Putamen (tissue), 1 donor: ENCODE results near the gene OR3A3.
"Not testable (repeated sequence)": the region's sequence is repeated elsewhere in the genome, so short reads cannot be mapped to it uniquely, and the experiment has no call there.

Source experiments
- DNase-seq: peaks from one replicate; pipeline ENCODE4 v3.0.0-alpha.2; 2016; ENCODE audit warnings: low spot score

OR3A3 gene

DNA sequence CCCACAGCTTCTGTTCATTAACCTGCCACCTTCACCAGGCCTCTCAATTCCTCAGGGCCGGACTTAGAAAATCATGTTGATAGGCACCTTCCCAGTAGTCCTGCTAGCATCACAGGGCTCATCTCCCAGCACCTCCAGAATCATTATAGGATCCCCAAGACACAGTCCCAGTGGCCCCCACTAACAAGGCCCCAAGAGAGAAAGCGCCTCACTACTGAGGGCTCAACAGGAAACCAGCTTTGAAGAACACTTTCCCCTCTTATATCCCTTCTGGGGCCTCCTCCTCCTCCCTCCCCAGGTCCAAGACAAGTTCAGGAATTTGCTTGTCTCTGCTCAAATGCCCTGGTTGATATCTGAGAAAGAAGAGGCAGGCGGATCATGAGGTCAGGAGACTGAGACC is at the start of gene OR3A3:
Gene OR3A3, plus strand, starts transcription at position 301 of the 400 bp plus-strand sequence.
- DNase-seq = no peak

DNA sequence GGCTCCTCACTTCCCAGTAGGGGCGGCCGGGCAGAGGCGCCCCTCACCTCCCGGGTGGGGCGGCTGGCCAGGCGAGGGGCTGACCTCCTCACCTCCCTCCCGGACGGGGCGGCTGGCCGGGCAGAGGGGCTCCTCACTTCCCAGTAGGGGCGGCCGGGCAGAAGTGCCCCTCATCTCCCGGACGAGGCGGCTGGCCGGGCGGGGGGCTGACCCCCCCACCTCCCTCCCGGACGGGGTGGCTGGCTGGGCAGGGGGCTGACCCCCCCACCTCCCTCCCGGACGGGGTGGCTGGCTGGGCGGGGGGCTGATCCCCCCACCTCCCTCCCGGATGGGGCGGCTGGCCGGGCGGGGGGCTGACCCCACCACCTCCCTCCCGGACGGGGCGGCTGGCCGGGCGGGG is 40.0 kb upstream of the OR3A3 start:
- DNase-seq = not testable (repeated sequence)

DNA sequence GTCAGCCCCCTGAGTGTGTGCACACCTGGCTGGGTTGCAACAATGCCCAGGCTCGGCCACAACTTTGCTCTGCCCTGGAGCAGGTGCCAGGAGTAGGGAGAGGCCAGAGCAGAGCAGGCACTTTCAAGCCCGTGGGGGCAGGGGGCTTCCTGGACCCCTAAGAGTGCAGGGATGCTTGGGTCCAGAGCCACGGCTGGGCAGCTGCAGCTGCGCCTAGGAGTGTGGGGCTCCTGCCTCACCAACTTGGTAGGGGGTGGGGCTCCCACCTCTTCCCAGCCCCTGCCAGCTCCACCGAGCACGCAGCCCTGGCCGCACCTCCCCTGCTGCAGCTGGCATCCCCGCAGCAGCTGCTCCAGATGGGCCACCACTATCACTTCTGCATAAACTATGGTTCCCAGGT is 32.8 kb upstream of the OR3A3 start:
- no peak for DNase-seq

DNA sequence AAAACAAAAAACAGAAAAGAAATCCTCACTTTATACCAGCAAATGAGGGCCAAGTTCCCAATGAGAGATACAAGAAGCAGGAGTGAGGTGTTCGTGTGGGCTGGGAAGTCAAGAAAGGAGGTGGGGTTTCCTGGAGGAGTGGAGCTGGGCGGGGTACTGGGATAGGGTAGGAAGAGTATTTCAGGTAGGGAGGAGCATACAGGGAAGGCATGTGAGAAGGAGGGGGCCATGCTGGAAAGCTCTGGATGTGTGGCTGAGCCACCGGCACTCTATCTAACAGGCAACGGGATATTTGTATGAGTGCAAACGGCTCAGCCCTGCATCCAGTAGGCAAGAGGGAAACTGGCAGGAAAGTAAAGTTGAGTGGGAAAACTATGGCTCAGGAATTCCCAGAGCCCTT is 29.2 kb upstream of the OR3A3 start:
- DNase-seq = no peak

DNA sequence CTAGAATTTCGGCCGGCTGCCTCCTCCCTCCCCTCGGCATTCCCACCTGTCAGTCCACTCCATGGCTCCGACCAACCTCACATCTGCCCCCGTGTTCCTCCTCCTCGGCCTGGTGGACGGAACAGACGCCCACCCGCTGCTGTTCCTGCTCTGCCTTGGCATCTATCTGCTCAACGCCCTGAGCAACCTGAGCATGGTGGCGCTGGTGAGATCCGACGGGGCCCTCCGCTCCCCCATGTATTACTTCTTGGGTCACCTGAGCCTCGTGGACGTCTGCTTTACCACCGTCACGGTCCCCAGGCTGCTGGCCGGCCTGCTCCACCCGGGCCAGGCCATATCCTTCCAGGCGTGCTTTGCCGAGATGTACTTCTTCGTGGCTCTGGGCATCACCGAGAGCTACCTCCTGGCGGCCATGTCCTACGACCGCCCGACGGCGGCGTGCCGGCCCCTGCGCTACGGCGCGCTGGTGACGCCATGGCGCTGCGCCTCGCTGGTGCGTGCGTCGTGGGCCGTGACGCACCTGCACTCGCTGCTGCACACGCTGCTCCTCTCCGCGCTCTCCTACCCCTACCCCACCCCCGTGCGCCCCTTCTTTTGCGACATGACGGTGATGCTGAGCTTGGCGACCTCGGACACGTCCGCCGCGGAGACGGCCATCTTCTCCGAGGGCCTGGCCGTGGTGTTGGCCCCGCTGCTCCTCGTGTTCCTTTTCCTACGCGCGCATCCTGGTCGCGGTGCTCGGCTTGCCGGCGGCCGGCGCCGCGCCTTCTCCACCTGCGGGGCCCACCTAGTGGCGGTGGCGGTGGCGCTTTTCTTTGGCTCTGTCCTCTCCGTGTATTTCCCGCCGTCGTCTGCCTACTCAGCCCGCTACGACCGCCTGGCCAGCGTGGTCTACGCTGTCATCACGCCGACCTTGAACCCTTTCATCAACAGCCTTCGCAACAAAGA is 25.0 kb upstream of the OR3A3 start, which contains the start of gene OR3A2:
Gene OR3A2, minus strand, starts transcription at position 440 of the 948 bp plus-strand sequence.
- DNase-seq = no peak

DNA sequence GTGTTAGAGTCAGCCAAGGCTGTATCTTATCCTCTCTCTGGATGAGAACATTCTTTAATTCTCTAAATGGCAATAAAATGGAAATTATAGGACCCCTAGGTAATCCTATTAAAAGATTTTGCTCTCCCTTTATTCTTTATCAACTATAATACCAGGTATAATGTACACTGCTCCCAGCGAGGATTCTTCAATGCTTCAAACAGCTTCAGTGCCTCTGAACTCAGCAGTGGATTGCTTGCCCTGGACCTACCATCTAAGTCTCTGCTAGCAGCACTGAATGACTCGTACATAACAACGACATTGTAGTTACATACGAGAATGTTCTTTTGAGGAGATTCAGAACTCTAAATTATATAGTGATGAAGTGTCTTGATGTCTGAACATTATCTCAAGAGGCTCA is 21.4 kb upstream of the OR3A3 start:
- DNase-seq = no peak

DNA sequence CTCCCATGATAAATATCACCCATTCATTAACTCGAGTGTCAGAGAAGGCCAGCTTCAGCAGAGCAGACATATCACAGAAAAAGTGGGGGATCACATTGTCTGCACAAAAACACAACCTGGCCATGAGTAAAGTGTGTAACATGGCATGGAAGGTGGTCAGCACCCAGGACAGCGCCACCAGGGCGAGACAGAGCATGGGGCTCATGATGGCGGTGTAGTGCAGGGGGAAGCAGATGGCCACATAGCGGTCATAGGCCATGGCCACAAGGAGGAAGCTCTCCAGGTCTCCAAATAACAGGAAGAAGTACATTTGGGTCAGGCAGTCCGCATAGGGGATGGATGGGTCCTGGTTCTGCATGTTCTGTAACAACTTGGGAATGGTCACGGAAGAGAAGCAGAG is 13.4 kb upstream of the OR3A3 start:
- not testable (repeated sequence) for DNase-seq

DNA sequence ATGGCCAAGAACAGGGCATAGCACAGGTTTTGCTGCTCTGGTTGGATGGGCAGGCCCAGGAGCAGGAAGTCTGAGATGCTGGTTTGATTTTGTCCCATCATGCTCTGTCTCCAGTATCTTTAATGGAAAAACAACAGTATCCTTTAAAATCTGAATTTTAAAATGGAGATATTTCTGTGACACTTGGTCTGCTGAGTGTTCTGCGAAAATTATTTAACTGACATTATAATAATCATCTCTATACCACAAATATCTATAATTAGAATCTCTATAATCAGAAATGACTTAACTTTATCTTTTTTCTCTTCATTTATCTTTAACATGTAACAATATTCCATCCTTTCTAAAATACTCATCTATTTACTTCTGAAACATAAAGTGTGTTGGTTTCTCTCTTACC is 12.9 kb upstream of the OR3A3 start, which contains the start of gene OR1E1:
Gene OR1E1, minus strand, starts transcription at position 101 of the 400 bp plus-strand sequence. Its CDS starts 0 bp downstream, at position 101.
- no peak for DNase-seq

DNA sequence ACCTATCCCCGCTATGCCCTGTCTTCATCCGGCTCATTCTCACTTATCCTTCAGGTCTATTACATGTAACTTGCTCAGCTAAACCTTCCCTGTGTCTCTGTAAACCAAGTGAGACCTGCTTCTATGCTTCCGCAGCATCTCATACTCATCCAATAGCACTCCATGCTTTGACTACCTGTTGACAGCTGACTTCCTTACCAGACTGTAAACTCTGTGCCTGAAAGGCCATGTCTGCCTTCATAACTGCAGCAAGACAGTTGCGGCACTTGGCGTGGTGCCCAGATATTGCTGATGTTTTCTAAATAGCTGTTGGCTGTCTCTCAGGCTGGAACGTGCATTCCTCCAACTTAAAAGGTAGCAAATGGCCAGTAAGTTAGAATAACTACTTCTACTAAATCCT is 11.1 kb upstream of the OR3A3 start:
- no peak for DNase-seq

DNA sequence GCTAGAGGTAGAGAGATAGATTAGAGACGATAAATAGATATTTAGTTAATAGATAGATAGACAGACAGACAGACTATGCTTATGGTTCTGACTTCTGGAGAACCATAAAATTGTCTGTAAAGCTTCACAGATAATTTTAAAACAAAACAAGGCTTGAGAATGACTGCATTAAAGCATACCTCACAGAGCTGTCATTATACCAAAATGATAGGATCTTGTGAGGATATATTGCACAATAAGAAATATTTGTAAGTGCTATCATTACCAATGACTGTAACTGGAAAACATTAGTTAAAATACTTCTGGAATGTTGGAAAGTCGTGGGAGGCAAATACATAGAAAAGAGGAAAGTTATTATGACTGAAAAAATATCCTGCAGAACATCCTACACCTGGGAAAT is 9.4 kb upstream of the OR3A3 start:
- no peak for DNase-seq

DNA sequence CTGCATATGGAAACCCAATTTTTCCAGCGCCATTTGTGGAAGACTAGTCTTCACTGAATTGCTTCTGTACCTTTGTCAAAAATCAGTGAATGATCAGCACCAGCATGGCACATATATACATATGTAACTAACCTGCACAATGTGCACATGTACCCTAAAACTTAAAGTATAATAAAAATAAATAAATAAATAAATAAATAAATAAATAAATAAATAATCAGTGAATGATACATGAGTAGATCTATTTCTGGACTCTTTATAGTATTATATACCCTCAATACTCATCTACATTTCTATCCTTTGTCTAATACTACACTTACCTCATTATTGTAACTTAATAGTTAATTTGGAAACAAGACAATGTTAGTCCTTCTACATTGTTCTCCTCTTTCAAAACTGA is 7.3 kb upstream of the OR3A3 start:
- not testable (repeated sequence) for DNase-seq

DNA sequence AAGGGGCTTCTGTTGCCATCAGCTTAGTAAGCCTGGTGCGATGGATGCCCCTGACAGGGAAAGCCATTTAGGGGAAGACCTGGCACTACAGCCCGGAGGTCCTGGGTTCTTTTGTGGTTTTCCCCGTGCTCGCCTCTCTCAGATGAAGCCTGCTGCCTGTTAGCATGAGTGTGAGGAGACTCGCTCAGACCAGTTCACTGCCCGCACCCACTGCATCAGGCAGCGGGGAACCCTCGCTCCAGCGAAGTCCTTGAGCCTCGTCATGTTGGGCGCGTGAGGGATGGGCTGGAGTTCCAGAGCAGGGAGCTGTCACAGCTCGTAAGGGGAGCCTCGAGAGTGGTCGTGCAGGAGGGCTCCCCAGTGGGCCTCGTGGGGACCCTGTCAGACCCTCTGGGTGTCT is 1.0 kb downstream of the OR3A3 start:
- not testable (repeated sequence) for DNase-seq

DNA sequence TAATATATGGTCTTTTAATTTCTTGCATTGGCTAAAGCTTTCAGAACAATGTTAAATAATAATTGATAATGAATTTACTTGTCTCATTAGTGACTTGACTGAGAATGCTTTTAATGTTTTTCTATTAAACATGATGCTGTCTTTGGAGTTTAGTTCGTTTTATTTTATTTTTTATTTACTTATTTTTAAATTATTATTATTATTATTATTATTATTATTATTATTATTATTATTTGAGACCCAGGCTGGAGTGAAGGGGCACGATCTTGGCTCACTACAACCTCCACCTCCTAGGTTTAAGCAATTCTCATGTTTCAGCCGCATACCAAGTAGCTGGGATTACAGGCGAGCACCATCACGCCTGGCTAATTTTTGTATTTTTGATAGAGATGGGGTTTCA is 4.4 kb downstream of the OR3A3 start:
- DNase-seq = no peak

DNA sequence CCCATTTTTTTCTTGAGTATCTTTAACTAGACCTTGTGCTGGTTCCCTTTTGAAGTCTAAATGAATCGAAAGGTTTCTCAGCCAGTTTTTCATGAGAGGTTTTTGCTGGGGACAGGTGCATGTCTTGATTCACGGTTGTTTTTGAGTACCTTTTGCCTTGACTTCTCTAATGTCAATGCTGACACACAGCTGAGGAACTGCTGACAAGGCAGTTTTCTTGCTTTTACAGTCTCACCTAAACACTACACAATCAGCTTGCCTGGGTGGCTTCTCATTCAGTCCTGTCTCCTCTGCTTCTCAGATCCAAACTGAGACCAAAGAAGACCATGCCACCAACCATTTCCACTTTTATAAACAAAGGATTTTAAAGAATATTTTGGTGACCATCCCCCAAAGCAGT is 7.1 kb downstream of the OR3A3 start:
- DNase-seq = no peak

DNA sequence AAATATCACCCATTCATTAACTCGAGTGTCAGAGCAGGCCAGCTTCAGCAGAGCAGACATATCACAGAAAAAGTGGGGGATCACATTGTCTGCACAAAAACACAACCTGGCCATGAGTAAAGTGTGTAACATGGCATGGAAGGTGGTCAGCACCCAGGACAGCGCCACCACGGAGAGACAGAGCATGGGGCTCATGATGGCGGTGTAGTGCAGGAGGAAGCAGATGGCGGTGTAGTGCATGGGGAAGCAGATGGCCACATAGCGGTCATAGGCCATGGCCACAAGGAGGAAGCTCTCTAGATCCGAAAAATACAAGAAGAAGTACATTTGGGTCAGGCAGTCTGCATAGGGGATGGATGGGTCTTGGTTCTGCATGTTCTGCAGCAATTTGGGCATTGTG is 22.0 kb downstream of the OR3A3 start:
- not testable (repeated sequence) for DNase-seq

DNA sequence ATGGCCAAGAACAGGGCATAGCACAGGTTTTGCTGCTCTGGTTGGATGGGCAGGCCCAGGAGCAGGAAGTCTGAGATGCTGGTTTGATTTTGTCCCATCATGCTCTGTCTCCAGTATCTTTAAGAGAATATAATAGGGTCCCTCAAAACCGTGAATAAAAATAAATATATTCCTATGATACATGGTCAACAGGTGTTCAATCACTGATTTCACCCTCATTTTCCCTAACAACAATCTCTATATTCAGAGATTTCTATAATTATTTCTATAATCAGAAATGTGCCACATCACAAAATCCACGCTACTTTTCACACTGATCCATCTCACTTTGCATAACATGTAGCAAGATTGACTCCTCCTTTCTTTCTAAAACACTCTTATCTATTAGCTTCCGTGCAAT is 22.6 kb downstream of the OR3A3 start, which contains the start of gene OR1E2:
Gene OR1E2, minus strand, starts transcription at position 101 of the 400 bp plus-strand sequence. Its CDS starts 0 bp downstream, at position 101.
- no peak for DNase-seq

DNA sequence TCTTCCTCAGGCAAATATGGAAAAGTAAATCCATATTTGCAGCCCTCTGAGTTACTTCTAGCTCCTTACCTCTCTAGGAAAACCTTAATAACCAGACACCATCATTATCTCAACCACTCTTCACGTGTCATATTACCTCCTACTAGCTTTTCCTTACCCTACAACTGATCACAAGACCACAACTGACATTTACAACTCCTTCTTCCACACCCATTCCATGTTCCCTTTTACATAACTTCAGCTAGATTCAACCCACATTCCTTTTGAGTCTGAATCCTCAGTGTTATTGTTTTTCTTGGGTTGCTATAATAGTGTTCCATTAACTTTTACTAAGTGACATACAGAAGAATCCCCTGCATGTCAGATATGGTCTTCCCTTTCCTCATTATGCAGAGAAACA is 27.2 kb downstream of the OR3A3 start:
- no peak for DNase-seq

DNA sequence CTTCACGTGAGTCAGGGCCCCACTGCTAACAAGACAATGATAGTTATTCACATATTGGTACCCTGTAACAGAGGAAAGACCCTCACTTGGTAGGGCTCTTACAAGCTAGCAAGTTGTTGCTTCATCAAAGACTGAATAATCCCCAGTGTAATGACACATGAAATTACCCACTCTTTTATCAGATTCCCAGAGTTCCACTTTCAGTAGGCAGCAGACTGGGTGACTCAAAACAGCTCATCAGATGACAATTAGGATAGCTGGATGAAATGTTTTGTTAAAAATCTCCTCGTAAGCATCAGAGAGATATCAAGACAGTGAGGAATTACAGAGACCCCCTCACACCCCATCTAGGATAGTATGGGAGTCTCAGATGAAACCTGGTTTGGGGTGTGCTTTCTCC is 29.3 kb downstream of the OR3A3 start:
- no peak for DNase-seq

DNA sequence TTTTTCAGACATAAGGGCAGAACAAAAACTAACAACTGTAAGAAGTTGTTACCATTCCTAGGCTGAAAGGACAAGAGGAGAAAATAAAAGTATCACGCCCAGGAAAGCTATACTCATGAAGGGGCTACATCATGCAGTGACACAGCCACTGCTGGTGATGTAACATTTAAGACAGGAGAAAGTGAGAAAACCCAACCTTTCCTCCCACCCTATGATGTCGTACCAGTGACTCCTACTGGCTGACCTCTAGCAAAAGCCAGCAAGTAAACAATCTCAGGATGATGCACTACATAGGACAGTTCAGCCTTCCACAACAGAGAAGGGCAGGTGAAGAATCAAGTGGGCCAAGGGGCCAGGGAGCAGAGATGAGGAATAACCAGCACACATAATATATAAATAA is 36.5 kb downstream of the OR3A3 start:
- no peak for DNase-seq

DNA sequence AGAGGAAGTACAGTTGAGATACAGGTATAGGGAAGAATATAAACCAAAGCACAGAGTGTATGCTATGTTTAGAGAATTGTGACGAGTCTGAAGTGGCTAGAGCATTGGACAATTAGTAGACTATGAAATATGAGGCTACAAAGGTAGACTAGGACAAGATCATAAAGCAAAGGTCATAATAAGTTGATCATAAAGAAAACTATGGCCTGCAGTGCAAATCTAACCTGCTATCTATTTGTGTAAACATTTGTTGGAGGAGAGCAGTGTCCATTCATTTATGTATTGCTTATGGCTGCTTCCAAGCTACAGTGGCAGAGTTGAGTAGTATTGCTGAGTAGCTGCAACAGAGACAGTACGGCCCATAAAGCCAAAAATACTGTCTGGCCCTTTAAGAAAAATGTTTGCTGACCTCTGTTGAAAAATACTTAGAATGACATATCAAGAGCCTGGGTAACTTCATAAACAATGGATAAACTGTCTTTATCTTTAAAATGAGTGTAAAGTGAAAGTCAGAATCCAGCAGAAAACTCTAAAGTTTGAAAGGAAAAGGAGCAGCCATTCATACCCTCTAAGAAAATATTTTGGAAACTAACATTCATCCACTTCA is 37.0 kb downstream of the OR3A3 start:
- DNase-seq = no peak

DNA sequence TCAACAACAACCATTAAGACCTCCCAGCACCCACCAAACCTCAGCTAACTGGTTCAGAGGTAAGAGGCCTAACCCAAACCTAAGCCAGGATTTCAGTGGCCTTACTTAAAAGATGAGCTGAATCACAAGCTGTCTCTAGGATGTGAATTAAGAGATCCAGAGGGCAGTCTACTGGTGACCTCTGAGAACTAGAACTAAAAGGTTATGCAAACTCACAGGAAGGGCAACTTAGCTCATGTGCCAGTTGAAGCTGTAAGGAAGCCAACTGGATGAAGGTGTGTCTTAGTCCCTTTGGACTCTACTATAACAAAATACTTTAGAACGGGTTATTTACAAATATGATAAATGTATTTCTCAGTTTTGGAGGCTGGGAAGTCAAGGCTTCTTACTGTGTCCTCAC is 55.2 kb downstream of the OR3A3 start:
- not testable (repeated sequence) for DNase-seq

DNA sequence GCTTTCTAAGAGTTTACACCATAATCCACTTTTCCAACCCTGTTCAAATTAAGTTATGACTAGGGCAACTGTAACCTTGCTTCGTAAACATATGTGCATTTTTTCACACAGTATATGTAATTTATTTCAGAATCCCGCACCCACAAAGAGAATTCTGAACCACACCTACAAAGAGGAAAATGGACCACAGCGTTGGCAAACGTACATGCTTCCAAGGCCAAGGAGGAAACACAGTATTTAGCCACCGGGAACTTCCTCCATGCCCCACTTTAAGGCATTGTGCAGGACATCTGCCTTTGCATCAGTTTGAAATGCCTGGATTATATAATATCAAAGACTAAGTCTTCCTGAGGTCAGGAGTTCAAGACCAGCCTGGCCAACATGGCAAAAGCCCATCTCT is 58.4 kb downstream of the OR3A3 start:
- DNase-seq = no peak

DNA sequence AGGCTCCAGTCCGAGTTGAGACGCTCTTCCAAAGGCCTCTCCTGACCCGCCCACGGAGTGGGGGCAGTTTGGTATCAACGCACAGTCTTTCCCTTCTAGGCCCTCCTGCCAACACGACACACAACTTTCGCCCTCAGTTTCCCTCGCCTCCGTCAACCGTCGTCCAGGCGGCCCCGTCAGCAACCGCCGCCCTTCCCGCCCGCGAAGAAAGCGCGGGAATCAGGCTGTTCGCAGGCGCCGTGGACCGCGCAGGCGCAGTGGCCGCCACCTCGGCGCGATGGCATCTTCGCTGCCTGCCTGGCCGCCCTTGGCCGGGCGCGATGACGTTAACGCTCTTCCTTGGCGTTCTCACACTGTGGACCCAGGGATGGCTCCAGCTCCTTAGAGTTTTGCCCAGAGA is 60.4 kb downstream of the OR3A3 start, which contains the start of gene SPATA22:
Gene SPATA22, minus strand, starts transcription at position 221 of the 400 bp plus-strand sequence. CDS start 2,494 bp downstream, outside the sequence.
- DNase-seq = no peak
